ENCODE measurements around the gene ZNF700.
"Not testable (repeated sequence)": the region's sequence is repeated elsewhere in the genome, so short reads cannot be mapped to it uniquely, and the experiment has no call there.

Gene ZNF700

GRCh38 chr19:11924886-11925650, at the start of gene ZNF700:
Gene ZNF700 (plus strand): TSS chr19:11925107. CDS start chr19:11925211, 104 bp downstream.
- peak; percentile 87 for DNase-seq (ENCODE audit: low read depth)

- DNase-seq (ENCODE audit: low read depth), result peak; percentile 7
Measured at GRCh38 chr19:11879687-11880266, 45.1 kb upstream of the ZNF700 start.

GRCh38 chr19:11880598-11880997, 44.3 kb upstream of the ZNF700 start:
- DNase-seq (ENCODE audit: low read depth), result no peak

GRCh38 chr19:11881151-11881800, 43.6 kb upstream of the ZNF700 start:
- DNase-seq (ENCODE audit: low read depth), result peak; percentile 48

GRCh38 chr19:11882606-11883005, 42.3 kb upstream of the ZNF700 start:
- DNase-seq (ENCODE audit: low read depth), result no peak

GRCh38 chr19:11887234-11887610, 37.7 kb upstream of the ZNF700 start:
- DNase-seq (ENCODE audit: low read depth), result no peak

GRCh38 chr19:11887611-11888531, 37.0 kb upstream of the ZNF700 start, which contains the start of gene ZNF69:
Gene ZNF69 (plus strand): TSS chr19:11887782. CDS start chr19:11887924, 142 bp downstream.
- peak; percentile 39 for DNase-seq (ENCODE audit: low read depth)

GRCh38 chr19:11889901-11890300, 35.0 kb upstream of the ZNF700 start:
- DNase-seq (ENCODE audit: low read depth), result not testable (repeated sequence)

GRCh38 chr19:11890634-11891033, 34.3 kb upstream of the ZNF700 start:
- no peak for DNase-seq (ENCODE audit: low read depth)

GRCh38 chr19:11894851-11895250, 30.1 kb upstream of the ZNF700 start:
- no peak for DNase-seq (ENCODE audit: low read depth)

GRCh38 chr19:11902228-11902627, 22.7 kb upstream of the ZNF700 start:
- no peak for DNase-seq (ENCODE audit: low read depth)

GRCh38 chr19:11905928-11906327, 19.0 kb upstream of the ZNF700 start:
- DNase-seq (ENCODE audit: low read depth), result no peak

- DNase-seq (ENCODE audit: low read depth), result not testable (repeated sequence)
Measured at GRCh38 chr19:11911937-11912336, 13.0 kb upstream of the ZNF700 start.

- not testable (repeated sequence) for DNase-seq (ENCODE audit: low read depth)
Measured at GRCh38 chr19:11914417-11915051, 10.4 kb upstream of the ZNF700 start.

- DNase-seq (ENCODE audit: low read depth), result no peak
Measured at GRCh38 chr19:11921852-11922495, 2.9 kb upstream of the ZNF700 start.

GRCh38 chr19:11925651-11926187, 812 bp downstream of the ZNF700 start:
- not testable (repeated sequence) for DNase-seq (ENCODE audit: low read depth)

- no peak for DNase-seq (ENCODE audit: low read depth)
Measured at GRCh38 chr19:11927227-11927626, 2.3 kb downstream of the ZNF700 start.

- DNase-seq (ENCODE audit: low read depth), result no peak
Measured at GRCh38 chr19:11931051-11931450, 6.1 kb downstream of the ZNF700 start.

- DNase-seq (ENCODE audit: low read depth), result no peak
Measured at GRCh38 chr19:11931513-11931912, 6.6 kb downstream of the ZNF700 start.

GRCh38 chr19:11935829-11936228, 10.9 kb downstream of the ZNF700 start:
- not testable (repeated sequence) for DNase-seq (ENCODE audit: low read depth)

GRCh38 chr19:11938383-11938782, 13.5 kb downstream of the ZNF700 start:
- DNase-seq (ENCODE audit: low read depth), result not testable (repeated sequence)

All from stimulated activated CD4-positive, alpha-beta T cell treated with anti-CD3 and anti-CD28 coated beads, Interleukin-2, amount 100 ng/mL, for 4 hours (primary cell).